HG03378 (cell line): ENCODE results near the gene FRMPD4.

Source experiments
- ATAC-seq: cut with Tn5 transposase; IDR thresholded peaks from one replicate; pipeline ENCODE4 v1.9.1; 2021; ENCODE audit warnings: mild to moderate bottlenecking, moderate library complexity; ENCODE audit not compliant: unreplicated experiment

FRMPD4 gene

GRCh38 chrX:12611471-12611870 lies 473.2 kb downstream of the FRMPD4 start:
- ATAC-seq, result no peak

GRCh38 chrX:12614266-12614665 lies 476.0 kb downstream of the FRMPD4 start:
- no peak for ATAC-seq

- no peak for ATAC-seq
These were observed 476.8 kb downstream of the FRMPD4 start for GRCh38 chrX:12615061-12615460.

GRCh38 chrX:12617241-12617640 lies 479.0 kb downstream of the FRMPD4 start:
- no peak for ATAC-seq

GRCh38 chrX:12647230-12647629 lies 509.0 kb downstream of the FRMPD4 start:
- ATAC-seq, result no peak

GRCh38 chrX:12648995-12649394 lies 510.7 kb downstream of the FRMPD4 start:
- ATAC-seq, result no peak

GRCh38 chrX:12657433-12657832 lies 519.2 kb downstream of the FRMPD4 start:
- no peak for ATAC-seq

GRCh38 chrX:12657881-12658280 lies 519.6 kb downstream of the FRMPD4 start:
- peak; percentile 75 for ATAC-seq

GRCh38 chrX:12661464-12661863 lies 523.2 kb downstream of the FRMPD4 start:
- no peak for ATAC-seq

GRCh38 chrX:12672367-12673106 lies 534.3 kb downstream of the FRMPD4 start:
- no peak for ATAC-seq

- no peak for ATAC-seq
These were observed 535.2 kb downstream of the FRMPD4 start for GRCh38 chrX:12673487-12673886.

GRCh38 chrX:12679522-12679921 lies 541.2 kb downstream of the FRMPD4 start:
- ATAC-seq, result no peak

- ATAC-seq, result no peak
These were observed 542.8 kb downstream of the FRMPD4 start for GRCh38 chrX:12681047-12681446.

GRCh38 chrX:12685541-12685940 lies 547.3 kb downstream of the FRMPD4 start:
- ATAC-seq, result no peak

- no peak for ATAC-seq
These were observed 548.1 kb downstream of the FRMPD4 start for GRCh38 chrX:12686331-12686730.

- no peak for ATAC-seq
These were observed 552.4 kb downstream of the FRMPD4 start for GRCh38 chrX:12690646-12691045.

GRCh38 chrX:12693754-12694153 lies 555.5 kb downstream of the FRMPD4 start:
- no peak for ATAC-seq

- ATAC-seq, result no peak
These were observed 562.5 kb downstream of the FRMPD4 start for GRCh38 chrX:12700745-12701144.

GRCh38 chrX:12701628-12702027 lies 563.4 kb downstream of the FRMPD4 start:
- peak; percentile 66 for ATAC-seq

GRCh38 chrX:12702509-12703091 lies 564.3 kb downstream of the FRMPD4 start:
- ATAC-seq, result no peak

GRCh38 chrX:12704706-12705105 lies 566.4 kb downstream of the FRMPD4 start:
- ATAC-seq, result no peak

- no peak for ATAC-seq
These were observed 570.8 kb downstream of the FRMPD4 start for GRCh38 chrX:12709047-12709446.
